ENCODE measurements around the gene TCF7L1. TPM values are rescaled to one million over a fixed set of nuclear protein-coding genes. Genes with fewer than 3 reads are reported as not detected.
A peak's percentile ranks its signal among the peaks of the same experiment; 100 is the strongest.
"Not testable (repeated sequence)": the region's sequence is repeated elsewhere in the genome, so short reads cannot be mapped to it uniquely, and the experiment has no call there.

The TCF7L1 gene
- total RNA-seq, 1 donor from 2014 or later = 4.3 TPM

- DNase-seq (ENCODE audit: low spot score) = peak; percentile 30
Measured at GRCh38 chr2:85131116-85131515, 2.1 kb upstream of the TCF7L1 start.

GRCh38 chr2:85132397-85132796 is 795 bp upstream of the TCF7L1 start:
- peak; percentile 33 for DNase-seq (ENCODE audit: low spot score)

GRCh38 chr2:85133751-85134254 is 611 bp downstream of the TCF7L1 start:
- peak; percentile 46 for DNase-seq (ENCODE audit: low spot score)

- peak; percentile 58 for DNase-seq (ENCODE audit: low spot score)
Measured at GRCh38 chr2:85134255-85134895, 1.2 kb downstream of the TCF7L1 start.

GRCh38 chr2:85134896-85135659 is 1.9 kb downstream of the TCF7L1 start:
- no peak for DNase-seq (ENCODE audit: low spot score)

GRCh38 chr2:85135660-85135914 is 2.4 kb downstream of the TCF7L1 start:
- no peak for DNase-seq (ENCODE audit: low spot score)

- DNase-seq (ENCODE audit: low spot score) = no peak
Measured at GRCh38 chr2:85137156-85137555, 4.0 kb downstream of the TCF7L1 start.

GRCh38 chr2:85143463-85144082 is 10.4 kb downstream of the TCF7L1 start:
- DNase-seq (ENCODE audit: low spot score) = no peak

GRCh38 chr2:85145116-85145820 is 12.1 kb downstream of the TCF7L1 start:
- no peak for DNase-seq (ENCODE audit: low spot score)

GRCh38 chr2:85148190-85148589 is 15.0 kb downstream of the TCF7L1 start:
- DNase-seq (ENCODE audit: low spot score) = peak; percentile 49

- no peak for DNase-seq (ENCODE audit: low spot score)
Measured at GRCh38 chr2:85151026-85151425, 17.8 kb downstream of the TCF7L1 start.

GRCh38 chr2:85152895-85153294 is 19.7 kb downstream of the TCF7L1 start:
- no peak for DNase-seq (ENCODE audit: low spot score)

GRCh38 chr2:85154048-85154753 is 21.0 kb downstream of the TCF7L1 start:
- DNase-seq (ENCODE audit: low spot score) = peak; percentile 36

- DNase-seq (ENCODE audit: low spot score) = not testable (repeated sequence)
Measured at GRCh38 chr2:85155082-85155481, 21.9 kb downstream of the TCF7L1 start.

GRCh38 chr2:85156153-85156552 is 23.0 kb downstream of the TCF7L1 start:
- DNase-seq (ENCODE audit: low spot score) = peak; percentile 79

- no peak for DNase-seq (ENCODE audit: low spot score)
Measured at GRCh38 chr2:85156619-85157018, 23.4 kb downstream of the TCF7L1 start.

- DNase-seq (ENCODE audit: low spot score) = no peak
Measured at GRCh38 chr2:85157345-85157744, 24.2 kb downstream of the TCF7L1 start.

GRCh38 chr2:85158559-85159273 is 25.5 kb downstream of the TCF7L1 start:
- no peak for DNase-seq (ENCODE audit: low spot score)

- DNase-seq (ENCODE audit: low spot score) = no peak
Measured at GRCh38 chr2:85159589-85159988, 26.4 kb downstream of the TCF7L1 start.

GRCh38 chr2:85160966-85161960 is 28.1 kb downstream of the TCF7L1 start:
- DNase-seq (ENCODE audit: low spot score) = no peak

Measured in umbilical cord (tissue), 2 donors.